ENCODE measurements around the gene PDE5A.

GRCh38 chr4:119525771-119526712, 102.6 kb downstream of the PDE5A start:
- TF ChIP-seq RCOR1 (conservative IDR thresholded peaks at IDR 0.05; ENCODE audit: low read depth, low read length): no peak
- no peak for TF ChIP-seq ETV6 (conservative IDR thresholded peaks at IDR 0.05 in 1 of 2, IDR thresholded peaks at IDR 0.05 in 1 of 2; ENCODE audit: borderline replicate concordance in 1 of 2, low read depth in 1 of 2)
- no peak for TF ChIP-seq KLF5 (IDR thresholded peaks at IDR 0.05; ENCODE audit: partially characterized antibody)
- TF ChIP-seq POLR2A (IDR thresholded peaks at IDR 0.05; ENCODE audit: low read depth, low read length): no peak

Measured in GM12878 (cell line).